Astrocyte (in vitro differentiated cells and primary cell): ENCODE data around the gene PLCB4.

Source experiments
- CTCF ChIP-seq: IDR thresholded peaks from 2 replicates; pipeline ENCODE4 v1.5.1; 2011; ENCODE audit warnings: low read depth, mild to moderate bottlenecking, inconsistent platforms, low read length, moderate library complexity; ENCODE audit not compliant: insufficient read depth
- EZH2 ChIP-seq: IDR thresholded peaks from 2 replicates; pipeline ENCODE4 v1.6.1; 2012; ENCODE audit warnings: mild to moderate bottlenecking, low read length, inconsistent platforms; ENCODE audit not compliant: insufficient read depth

GRCh38 chr20:9441948-9442347 is 373.1 kb downstream of the PLCB4 start:
- TF ChIP-seq CTCF (no peak), EZH2 (no peak)
